ENCODE measurements around the gene NFIX. TPM values are rescaled to one million over a fixed set of nuclear protein-coding genes. Genes with fewer than 3 reads are reported as not detected.
"Not testable (repeated sequence)": the region's sequence is repeated elsewhere in the genome, so short reads cannot be mapped to it uniquely, and the experiment has no call there.

Gene NFIX
- total RNA-seq, 1 experiment from 2014 or later: 16.4 TPM

DNA sequence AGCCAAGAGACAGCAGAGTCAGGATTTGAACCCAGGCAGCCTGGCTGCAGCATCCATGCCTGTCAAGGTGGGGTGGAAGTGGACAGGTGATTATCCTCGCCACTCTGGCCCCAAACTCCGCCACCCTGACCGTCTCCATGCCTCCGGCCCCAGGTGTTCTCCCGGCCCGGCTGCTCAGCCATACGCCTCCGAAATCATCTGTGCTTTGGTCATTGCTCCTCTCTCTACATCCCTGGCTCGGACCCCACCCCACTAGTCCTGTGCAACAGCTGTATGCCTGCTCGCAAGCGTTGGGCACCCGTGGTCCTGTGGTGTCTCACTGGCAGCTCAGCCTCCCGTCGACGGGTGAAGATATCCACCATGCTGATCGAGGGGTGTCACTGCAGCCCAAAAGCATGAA lies 22.0 kb upstream of the NFIX start:
- no peaks in the 10 kb centered on the region for H3K27me3 Mint-ChIP-seq (ENCODE audit: unreplicated experiment)
- no TSS peak for BruUV-seq (replicated peaks)
- intact Hi-C loops (cut with micrococcal nuclease; ENCODE audit: unreplicated experiment): loop anchor here (10.0 kb wide), 1 partner anchor 292 kb away; no protein-coding TSS in a partner anchor
- H3K36me3 Mint-ChIP-seq (ENCODE audit: insufficient read depth, unreplicated experiment): peaks cover 12% of the 10 kb centered on the region
- CTCF ChIA-PET: interaction anchor here (0.6 kb wide), 1 partner anchor 88 kb away, joined by 3 read pairs; no protein-coding TSS in a partner anchor
- H3K9me3 Mint-ChIP-seq (ENCODE audit: low read depth, unreplicated experiment): no peaks in the 10 kb centered on the region
- no peaks in the 10 kb centered on the region for H3K4me1 Mint-ChIP-seq (ENCODE audit: low read depth, unreplicated experiment)
- no peak overlapping the region for H3K27ac Mint-ChIP-seq (ENCODE audit: unreplicated experiment)
- no peak overlapping the region for H3K4me3 Mint-ChIP-seq (ENCODE audit: low read depth, unreplicated experiment)
- TF ChIP-seq CTCF (IDR thresholded peaks at IDR 0.05; ENCODE audit: unreplicated experiment): no peak
- DNase-seq: no peak

DNA sequence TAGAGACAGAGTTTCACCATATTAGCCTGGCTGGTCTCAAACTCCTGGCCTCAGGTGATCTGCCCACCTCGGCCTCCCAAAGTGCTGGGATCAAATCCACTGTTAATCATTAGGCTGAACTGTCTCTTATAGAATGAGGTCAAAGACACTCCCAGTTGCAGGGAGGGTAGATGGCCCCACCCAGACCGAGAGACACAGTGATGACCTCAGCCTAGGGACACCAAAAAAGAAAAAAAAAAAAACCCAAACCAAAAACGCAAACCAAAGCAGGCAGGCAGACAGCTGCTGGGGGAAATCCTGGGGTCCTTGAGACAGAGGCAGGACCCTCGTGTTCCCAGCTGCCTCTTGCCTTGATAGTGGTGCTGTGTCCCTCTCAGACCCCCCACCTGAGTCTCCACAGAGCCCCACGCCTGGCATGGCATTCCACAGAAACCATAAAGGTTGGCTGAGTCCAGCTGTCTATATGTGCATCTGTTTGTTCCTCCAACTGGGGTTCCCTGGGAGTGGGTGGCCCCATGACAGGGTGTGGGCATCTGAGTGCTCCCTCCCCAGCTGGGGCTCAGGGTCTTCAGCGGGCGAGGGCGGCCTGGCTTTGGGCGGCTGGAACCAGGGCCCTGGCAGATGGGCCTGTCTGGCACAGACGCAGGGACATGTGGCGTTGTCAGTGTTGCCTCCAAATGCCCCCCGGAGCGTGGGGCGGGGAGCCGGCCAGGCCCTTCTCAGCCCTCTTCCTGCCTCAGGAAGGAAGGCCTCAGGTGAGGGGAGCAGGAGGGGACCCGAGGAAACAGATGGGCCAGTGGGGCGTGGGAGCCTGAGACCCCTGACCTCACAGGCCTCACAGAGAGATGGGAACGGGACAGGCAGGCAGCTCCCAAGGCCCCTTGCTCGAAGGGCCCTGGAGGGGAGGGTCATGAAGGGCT lies 20.7 kb upstream of the NFIX start:
- CTCF ChIA-PET: interaction anchor here (0.7 to 1.7 kb wide), 2 partner anchors 9 to 573 kb away, joined by 4 read pairs; no protein-coding TSS in a partner anchor
- Mint-ChIP-seq H3K4me3 (ENCODE audit: low read depth, unreplicated experiment) (no peak overlapping the region), H3K27me3 (ENCODE audit: unreplicated experiment) (no peaks in the 10 kb centered on the region), H3K36me3 (ENCODE audit: insufficient read depth, unreplicated experiment) (peaks cover 12% of the 10 kb centered on the region), H3K27ac (ENCODE audit: unreplicated experiment) (no peak overlapping the region), H3K4me1 (ENCODE audit: low read depth, unreplicated experiment) (no peaks in the 10 kb centered on the region), H3K9me3 (ENCODE audit: low read depth, unreplicated experiment) (no peaks in the 10 kb centered on the region)
- DNase-seq: no peak
- BruUV-seq (replicated peaks): no TSS peak
- intact Hi-C loops (cut with micrococcal nuclease; ENCODE audit: unreplicated experiment): loop anchor here (5.0 to 10.0 kb wide), 2 partner anchors 118 to 290 kb away; no protein-coding TSS in a partner anchor
- TF ChIP-seq CTCF (IDR thresholded peaks at IDR 0.05; ENCODE audit: unreplicated experiment): no peak

GRCh38 chr19:12975221-12975741 lies 20.0 kb upstream of the NFIX start:
- Mint-ChIP-seq H3K9me3 (ENCODE audit: low read depth, unreplicated experiment) (no peaks in the 10 kb centered on the region), H3K4me1 (ENCODE audit: low read depth, unreplicated experiment) (no peaks in the 10 kb centered on the region), H3K36me3 (ENCODE audit: insufficient read depth, unreplicated experiment) (peaks cover 12% of the 10 kb centered on the region), H3K27ac (ENCODE audit: unreplicated experiment) (no peak overlapping the region), H3K4me3 (ENCODE audit: low read depth, unreplicated experiment) (no peak overlapping the region), H3K27me3 (ENCODE audit: unreplicated experiment) (no peaks in the 10 kb centered on the region)
- no TSS peak for BruUV-seq (replicated peaks)
- no peak for DNase-seq
- no peak for TF ChIP-seq CTCF (IDR thresholded peaks at IDR 0.05; ENCODE audit: unreplicated experiment)
- CTCF ChIA-PET: interaction anchor here (1.7 kb wide), 1 partner anchor 10 kb away, joined by 4 read pairs; no protein-coding TSS in a partner anchor
- intact Hi-C loops (cut with micrococcal nuclease; ENCODE audit: unreplicated experiment): loop anchor here (5.0 to 10.0 kb wide), 2 partner anchors 117 to 290 kb away; no protein-coding TSS in a partner anchor

DNA sequence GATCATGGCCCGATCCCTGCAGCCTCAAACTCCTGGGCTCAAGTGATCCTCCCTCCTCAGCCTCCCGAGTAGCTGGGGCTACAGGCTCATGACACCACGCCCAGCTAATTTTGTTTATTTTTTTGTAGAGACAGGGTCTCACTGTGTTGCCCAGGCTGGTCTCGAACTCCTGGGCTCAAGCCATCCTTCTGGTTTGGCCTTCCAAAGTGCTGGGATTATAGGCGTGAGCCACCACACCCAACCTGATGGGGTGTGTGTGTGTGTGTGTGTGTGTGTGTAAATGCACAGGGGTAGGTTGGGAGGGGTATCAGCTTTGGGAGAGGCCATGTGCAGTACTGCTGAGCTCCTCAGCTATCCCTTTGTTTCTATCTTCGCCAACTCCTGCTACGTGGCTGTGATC lies 19.2 kb upstream of the NFIX start:
- DNase-seq; H3K27ac Mint-ChIP-seq (ENCODE audit: unreplicated experiment); H3K27me3 Mint-ChIP-seq (ENCODE audit: unreplicated experiment); H3K9me3 Mint-ChIP-seq (ENCODE audit: low read depth, unreplicated experiment); BruUV-seq (replicated peaks); H3K4me3 Mint-ChIP-seq (ENCODE audit: low read depth, unreplicated experiment); H3K4me1 Mint-ChIP-seq (ENCODE audit: low read depth, unreplicated experiment): not testable (repeated sequence)
- peaks cover 12% of the 10 kb centered on the region for H3K36me3 Mint-ChIP-seq (ENCODE audit: insufficient read depth, unreplicated experiment)
- CTCF ChIA-PET: interaction anchor here (2.7 kb wide), 1 partner anchor 119 kb away, joined by 35 read pairs; no protein-coding TSS in a partner anchor
- intact Hi-C loops (cut with micrococcal nuclease; ENCODE audit: unreplicated experiment): loop anchor here (5.0 to 10.0 kb wide), 2 partner anchors 116 to 289 kb away; no protein-coding TSS in a partner anchor
